ENCODE measurements around the gene AMER3. TPM values are rescaled to one million over a fixed set of nuclear protein-coding genes. Genes with fewer than 3 reads are reported as not detected.

The AMER3 gene
- total RNA-seq, 1 donor from 2014 or later, result 26.8 TPM

Other genes starting within 250 kb of the AMER3 start
- gene POTEI, start 246.2 kb upstream of the AMER3 start, total RNA-seq, result under 0.01 TPM
- not detected for gene CFC1B, start 234.3 kb upstream of the AMER3 start, total RNA-seq
- gene CFC1, start 156.0 kb upstream of the AMER3 start, total RNA-seq, result 0.49 TPM
- not detected for gene POTEJ, start 144.1 kb upstream of the AMER3 start, total RNA-seq
- not detected for gene GPR148, start 26.5 kb upstream of the AMER3 start, total RNA-seq
- gene ARHGEF4, start 81.4 kb downstream of the AMER3 start, total RNA-seq, result 45.7 TPM

Measured in temporal lobe (tissue), 1 donor.